ENCODE results near the gene MUC21. TPM values are rescaled to one million over a fixed set of nuclear protein-coding genes. Genes with fewer than 3 reads are reported as not detected.

The MUC21 gene
- not detected for total RNA-seq (2021; ENCODE audit: unreplicated experiment)
- polyA plus RNA-seq (2012; ENCODE audit: insufficient read length) = not detected
- not detected for Bru-seq, nascent RNA
- BruChase-seq, experiment 1, labeled RNA remaining after a 2-hour chase = not detected
- percentile 11 among the genes with signal in this experiment for BruChase-seq, experiment 2, labeled RNA remaining after a 6-hour chase
- long read RNA-seq = 0 reads

DNA sequence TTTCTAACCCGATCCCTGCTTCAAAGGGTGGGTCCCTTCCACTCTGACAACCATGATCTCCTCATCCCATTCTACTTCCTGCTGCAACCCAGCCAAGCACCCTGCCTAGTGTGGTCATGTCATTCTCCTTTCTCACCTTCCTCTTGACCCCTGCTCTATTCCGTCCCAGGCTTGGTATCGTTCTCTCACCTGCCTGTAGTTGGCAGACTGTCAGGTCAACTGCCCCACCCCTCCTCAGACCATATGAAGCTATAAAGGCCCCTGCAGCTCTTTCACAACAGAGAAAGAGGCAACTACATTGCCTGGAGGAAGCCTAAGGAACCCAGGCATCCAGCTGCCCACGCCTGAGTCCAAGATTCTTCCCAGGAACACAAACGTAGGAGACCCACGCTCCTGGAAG lies at the start of gene MUC21:
Gene MUC21 (plus strand): TSS at position 280 of the 400 bp plus-strand sequence. CDS start 241 bp downstream, outside the sequence.
- POLR2A ChIA-PET = no interaction called here
- Histone ChIP-seq H3K27me3 (ENCODE audit: control insufficient read depth, insufficient read depth, low read length) (peaks cover 2% of the 10 kb centered on the region; the same call in 1 of the 2 replicates), H3K4me3 (ENCODE audit: low read depth in 2 of 2, low read length in 2 of 2) (no peak within 1 kb of the TSS), H3K27ac (ENCODE audit: low read length) (no peak within 1 kb of the TSS), H3K9me3 (ENCODE audit: control insufficient read depth, insufficient read depth, low read depth, low read length) (no peaks in the 10 kb centered on the region), H3K36me3 (ENCODE audit: control insufficient read depth, insufficient read depth, low read length) (no peaks in the 10 kb centered on the region), H3K4me1 (ENCODE audit: control insufficient read depth, insufficient read depth, low read length) (0 out of 2 replicates have a peak, but pooled peaks cover 4% of the 10 kb centered on the region)
- intact Hi-C loops (cut with micrococcal nuclease; ENCODE audit: unreplicated experiment) (no loop called here), in situ Hi-C loops (cut with HindIII; ENCODE audit: low pct_unique_long_range_greater_than_20kb, low sequenced_read_pairs) (no loop called here)
- no TSS peak for BruUV-seq (replicated peaks)
- ATAC-seq = no peak
- TF ChIP-seq, protein P1, sequence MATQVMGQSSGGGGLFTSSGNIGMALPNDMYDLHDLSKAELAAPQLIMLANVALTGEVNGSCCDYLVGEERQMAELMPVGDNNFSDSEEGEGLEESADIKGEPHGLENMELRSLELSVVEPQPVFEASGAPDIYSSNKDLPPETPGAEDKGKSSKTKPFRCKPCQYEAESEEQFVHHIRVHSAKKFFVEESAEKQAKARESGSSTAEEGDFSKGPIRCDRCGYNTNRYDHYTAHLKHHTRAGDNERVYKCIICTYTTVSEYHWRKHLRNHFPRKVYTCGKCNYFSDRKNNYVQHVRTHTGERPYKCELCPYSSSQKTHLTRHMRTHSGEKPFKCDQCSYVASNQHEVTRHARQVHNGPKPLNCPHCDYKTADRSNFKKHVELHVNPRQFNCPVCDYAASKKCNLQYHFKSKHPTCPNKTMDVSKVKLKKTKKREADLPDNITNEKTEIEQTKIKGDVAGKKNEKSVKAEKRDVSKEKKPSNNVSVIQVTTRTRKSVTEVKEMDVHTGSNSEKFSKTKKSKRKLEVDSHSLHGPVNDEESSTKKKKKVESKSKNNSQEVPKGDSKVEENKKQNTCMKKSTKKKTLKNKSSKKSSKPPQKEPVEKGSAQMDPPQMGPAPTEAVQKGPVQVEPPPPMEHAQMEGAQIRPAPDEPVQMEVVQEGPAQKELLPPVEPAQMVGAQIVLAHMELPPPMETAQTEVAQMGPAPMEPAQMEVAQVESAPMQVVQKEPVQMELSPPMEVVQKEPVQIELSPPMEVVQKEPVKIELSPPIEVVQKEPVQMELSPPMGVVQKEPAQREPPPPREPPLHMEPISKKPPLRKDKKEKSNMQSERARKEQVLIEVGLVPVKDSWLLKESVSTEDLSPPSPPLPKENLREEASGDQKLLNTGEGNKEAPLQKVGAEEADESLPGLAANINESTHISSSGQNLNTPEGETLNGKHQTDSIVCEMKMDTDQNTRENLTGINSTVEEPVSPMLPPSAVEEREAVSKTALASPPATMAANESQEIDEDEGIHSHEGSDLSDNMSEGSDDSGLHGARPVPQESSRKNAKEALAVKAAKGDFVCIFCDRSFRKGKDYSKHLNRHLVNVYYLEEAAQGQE (IDR thresholded peaks at IDR 0.05; ENCODE audit: insufficient read depth in 1 of 2, low read depth in 2 of 2, low read length in 1 of 2) = no peak
- TF ChIP-seq, protein P2, sequence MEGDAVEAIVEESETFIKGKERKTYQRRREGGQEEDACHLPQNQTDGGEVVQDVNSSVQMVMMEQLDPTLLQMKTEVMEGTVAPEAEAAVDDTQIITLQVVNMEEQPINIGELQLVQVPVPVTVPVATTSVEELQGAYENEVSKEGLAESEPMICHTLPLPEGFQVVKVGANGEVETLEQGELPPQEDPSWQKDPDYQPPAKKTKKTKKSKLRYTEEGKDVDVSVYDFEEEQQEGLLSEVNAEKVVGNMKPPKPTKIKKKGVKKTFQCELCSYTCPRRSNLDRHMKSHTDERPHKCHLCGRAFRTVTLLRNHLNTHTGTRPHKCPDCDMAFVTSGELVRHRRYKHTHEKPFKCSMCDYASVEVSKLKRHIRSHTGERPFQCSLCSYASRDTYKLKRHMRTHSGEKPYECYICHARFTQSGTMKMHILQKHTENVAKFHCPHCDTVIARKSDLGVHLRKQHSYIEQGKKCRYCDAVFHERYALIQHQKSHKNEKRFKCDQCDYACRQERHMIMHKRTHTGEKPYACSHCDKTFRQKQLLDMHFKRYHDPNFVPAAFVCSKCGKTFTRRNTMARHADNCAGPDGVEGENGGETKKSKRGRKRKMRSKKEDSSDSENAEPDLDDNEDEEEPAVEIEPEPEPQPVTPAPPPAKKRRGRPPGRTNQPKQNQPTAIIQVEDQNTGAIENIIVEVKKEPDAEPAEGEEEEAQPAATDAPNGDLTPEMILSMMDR (IDR thresholded peaks at IDR 0.05) = no peak
- TF ChIP-seq SIN3A (IDR thresholded peaks at IDR 0.05; ENCODE audit: borderline replicate concordance, insufficient read depth, low read depth, low read length) (no peak), POLR2AphosphoS5 (IDR thresholded peaks at IDR 0.05; ENCODE audit: low read depth, low read length) (no peak), TCF7L2 (IDR thresholded peaks at IDR 0.05; ENCODE audit: low read depth, low read length) (no peak)
- no peak for DNase-seq (ENCODE audit: low read depth, low spot score)
- CTCF ChIA-PET = no interaction called here

DNA sequence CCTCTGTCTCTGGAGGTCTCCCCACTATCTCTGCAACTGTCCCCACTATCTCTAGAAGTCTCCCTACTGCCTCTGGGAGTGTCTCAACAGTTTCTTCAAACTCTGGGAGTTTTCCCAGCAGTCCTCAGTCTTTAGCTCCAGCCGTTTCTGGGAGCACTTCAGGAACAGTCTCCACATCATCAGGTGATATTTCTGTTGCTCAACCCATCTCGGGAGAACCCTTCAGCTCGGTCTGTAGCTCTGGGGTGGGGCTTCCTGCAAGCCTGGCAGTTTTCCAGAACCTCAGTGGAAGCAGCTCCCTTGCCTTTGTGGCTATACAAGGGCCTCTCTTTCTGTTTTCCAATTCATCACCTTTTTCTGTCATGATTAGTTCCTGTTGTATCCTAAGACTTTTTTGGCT lies 48.5 kb upstream of the MUC21 start:
- no peak for DNase-seq (ENCODE audit: low read depth, low spot score)

More for the DNA sequence above, 48.5 kb upstream of the MUC21 start:
- CTCF ChIA-PET = interaction anchor here (0.7 kb wide), 1 partner anchor 221 kb away, joined by 3 read pairs; no protein-coding TSS in a partner anchor
- ATAC-seq = no peak
- no peak overlapping the region for H3K27ac ChIP-seq (ENCODE audit: low read length)
- no TSS peak for BruUV-seq (replicated peaks)
- TF ChIP-seq, protein P2 (IDR thresholded peaks at IDR 0.05) = no peak
- TF ChIP-seq POLR2AphosphoS5 (IDR thresholded peaks at IDR 0.05; ENCODE audit: low read depth, low read length) (no peak), TCF7L2 (IDR thresholded peaks at IDR 0.05; ENCODE audit: low read depth, low read length) (no peak), SIN3A (IDR thresholded peaks at IDR 0.05; ENCODE audit: borderline replicate concordance, insufficient read depth, low read depth, low read length) (no peak)
- TF ChIP-seq, protein P1 (IDR thresholded peaks at IDR 0.05; ENCODE audit: insufficient read depth in 1 of 2, low read depth in 2 of 2, low read length in 1 of 2) = no peak
- H3K4me1 ChIP-seq (ENCODE audit: control insufficient read depth, insufficient read depth, low read length) = no peaks in the 10 kb centered on the region
- intact Hi-C loops (cut with micrococcal nuclease; ENCODE audit: unreplicated experiment) = no loop called here
- no peak overlapping the region for H3K4me3 ChIP-seq (ENCODE audit: low read depth in 2 of 2, low read length in 2 of 2)
- H3K36me3 ChIP-seq (ENCODE audit: control insufficient read depth, insufficient read depth, low read length) = no peaks in the 10 kb centered on the region
- in situ Hi-C loops (cut with HindIII; ENCODE audit: low pct_unique_long_range_greater_than_20kb, low sequenced_read_pairs) = no loop called here
- no peaks in the 10 kb centered on the region for H3K27me3 ChIP-seq (ENCODE audit: control insufficient read depth, insufficient read depth, low read length)
- POLR2A ChIA-PET = no interaction called here
- no peaks in the 10 kb centered on the region for H3K9me3 ChIP-seq (ENCODE audit: control insufficient read depth, insufficient read depth, low read depth, low read length)

Measured in Panc1 (cell line).